Fibroblast of lung (primary cell): Measurements from ENCODE around the gene NOL9. TPM values are rescaled to one million over a fixed set of nuclear protein-coding genes. Genes with fewer than 3 reads are reported as not detected.

Source experiments
- DNase-seq, 2 donors: peaks; one replicate each; pipeline versions ENCODE4 v3.0.0 to v3.0.0-alpha.2; 2010; ENCODE audit warnings: low read depth in 2 of 2
- H2AFZ ChIP-seq: 2 replicates; pipeline ENCODE4 v1.5.1; 2012; ENCODE audit warnings: low read length, control low read depth, inconsistent platforms
- H3K27ac ChIP-seq: 2 replicates; pipeline ENCODE4 v1.5.1; 2011; ENCODE audit warnings: low read length, control low read depth; ENCODE audit not compliant: insufficient read depth
- H3K27me3 ChIP-seq: 2 replicates; pipeline ENCODE4 v1.5.1; 2011; ENCODE audit warnings: mild to moderate bottlenecking, low read length; ENCODE audit not compliant: control insufficient read depth, insufficient read depth
- H3K36me3 ChIP-seq: 2 replicates; pipeline ENCODE4 v1.5.1; 2011; ENCODE audit warnings: low read length; ENCODE audit not compliant: control insufficient read depth, insufficient read depth
- H3K4me1 ChIP-seq: 2 replicates; pipeline ENCODE4 v1.5.1; 2011; ENCODE audit warnings: low read length; ENCODE audit not compliant: control insufficient read depth, insufficient read depth; ENCODE audit errors: extremely low read depth
- H3K4me2 ChIP-seq: 2 replicates; pipeline ENCODE4 v1.5.1; 2011; ENCODE audit warnings: low read length, control low read depth; ENCODE audit not compliant: insufficient read depth; ENCODE audit errors: extremely low read depth
- H3K4me3 ChIP-seq, 4 experiments: fragments of 200-600 bp in 1 of 4; sonication (generic) in 1 of 4; replicated peaks in 1 of 4; 2 replicates each; pipeline ENCODE4 v1.5.1; 2011 to 2016; ENCODE audit warnings: low read length in 4 of 4, low read depth in 3 of 4, mild to moderate bottlenecking in 3 of 4, control low read depth in 2 of 4, inconsistent platforms in 1 of 4, mixed read lengths in 1 of 4; ENCODE audit not compliant: insufficient read depth in 1 of 4; ENCODE audit errors: control extremely low read depth in 1 of 4
- H3K79me2 ChIP-seq: 2 replicates; pipeline ENCODE4 v1.5.1; 2012; ENCODE audit warnings: mild to moderate bottlenecking, low read length, inconsistent platforms; ENCODE audit not compliant: control insufficient read depth, insufficient read depth
- H3K9ac ChIP-seq: 2 replicates; pipeline ENCODE4 v1.5.1; 2011; ENCODE audit warnings: mild to moderate bottlenecking, low read length, control low read depth; ENCODE audit not compliant: insufficient read depth
- H3K9me3 ChIP-seq: 2 replicates; pipeline ENCODE4 v1.5.1; 2012; ENCODE audit warnings: low read depth, low read length; ENCODE audit not compliant: control insufficient read depth, insufficient read depth
- H4K20me1 ChIP-seq: 2 replicates; pipeline ENCODE4 v1.5.1; 2011; ENCODE audit warnings: low read length; ENCODE audit not compliant: control insufficient read depth, insufficient read depth; ENCODE audit errors: extremely low read depth
- CTCF ChIP-seq, 2 donors: IDR thresholded peaks in 1 of 2; conservative IDR thresholded peaks in 1 of 2; 1 replicate in 1 of 2; 2 replicates in 1 of 2; pipeline ENCODE4 v1.5.1; 2011 to 2012; ENCODE audit warnings: low read length in 2 of 2, control low read depth in 1 of 2, inconsistent platforms in 1 of 2, low read depth in 1 of 2, mild to moderate bottlenecking in 1 of 2
- EZH2 ChIP-seq: IDR thresholded peaks from 2 replicates; pipeline ENCODE4 v1.5.1; 2012; ENCODE audit warnings: low read length, control low read depth, mild to moderate bottlenecking; ENCODE audit errors: missing control alignments
- polyA plus RNA-seq, 2 donors: library from polyadenylated mRNA; depleted of rRNA in 1 of 2; stranded (reverse) in 1 of 2; unstranded in 1 of 2; fragments of >200 nt; gene quantifications; 2 replicates each; pipeline ENCODE4 v1.2.1, GENCODE V29; 2011 to 2012; ENCODE audit warnings: missing spikeins in 1 of 2
- total RNA-seq: library from RNA; depleted of rRNA; stranded (reverse); fragments of >200 nt; gene quantifications from 2 replicates; pipeline ENCODE4 v1.2.1, GENCODE V29; 2014

The NOL9 gene
- total and polyA plus RNA-seq, 2 donors (not counting 1 experiment from before 2014, with no cell fraction given): 17.5 to 19.0 TPM

- peaks cover 2% of the 10 kb centered on the region for H3K36me3 ChIP-seq
- H3K4me3 ChIP-seq: no peak overlapping the region
- H3K4me1 ChIP-seq: peaks cover 12% of the 10 kb centered on the region
- DNase-seq: no peak
- TF ChIP-seq CTCF (conservative IDR thresholded peaks at IDR 0.05 in 1 of 2, IDR thresholded peaks at IDR 0.05 in 1 of 2; ENCODE audit: low read depth in 1 of 2, low read length in 2 of 2) (no peak), EZH2 (no peak)
- H3K79me2 ChIP-seq: peaks cover 6% of the 10 kb centered on the region
- no peak overlapping the region for H3K27ac ChIP-seq
- H3K9me3 ChIP-seq: no peaks in the 10 kb centered on the region
- no peaks in the 10 kb centered on the region for H3K27me3 ChIP-seq
- no peaks in the 10 kb centered on the region for H4K20me1 ChIP-seq
- no peak overlapping the region for H3K4me2 ChIP-seq
- H3K9ac ChIP-seq: no peak overlapping the region
- no peak overlapping the region for H2AFZ ChIP-seq
Measured at GRCh38 chr1:6582370-6582769, 28.1 kb upstream of the NOL9 start.

GRCh38 chr1:6581561-6582305 is 27.4 kb upstream of the NOL9 start:
- Histone ChIP-seq H3K36me3 (peaks cover 2% of the 10 kb centered on the region), H3K4me3 (no peak overlapping the region), H3K4me2 (no peak overlapping the region), H2AFZ (no peak overlapping the region), H3K9me3 (no peaks in the 10 kb centered on the region), H3K9ac (no peak overlapping the region), H4K20me1 (no peaks in the 10 kb centered on the region), H3K27me3 (no peaks in the 10 kb centered on the region), H3K4me1 (peaks cover 12% of the 10 kb centered on the region), H3K27ac (no peak overlapping the region), H3K79me2 (peaks cover 6% of the 10 kb centered on the region)
- DNase-seq: peak in 1 of 2 donors; percentile 45
- no peak for TF ChIP-seq EZH2
- TF ChIP-seq CTCF (conservative IDR thresholded peaks at IDR 0.05 in 1 of 2, IDR thresholded peaks at IDR 0.05 in 1 of 2; ENCODE audit: low read depth in 1 of 2, low read length in 2 of 2): no peak

GRCh38 chr1:6580593-6581409 is 26.5 kb upstream of the NOL9 start:
- no peaks in the 10 kb centered on the region for H4K20me1 ChIP-seq
- peaks cover 2% of the 10 kb centered on the region for H3K36me3 ChIP-seq
- H2AFZ ChIP-seq: peak overlapping the region; percentile 7
- peak overlapping the region; percentile 85 for H3K9ac ChIP-seq
- no peaks in the 10 kb centered on the region for H3K9me3 ChIP-seq
- H3K4me3 ChIP-seq: peak overlapping the region; percentile 57 to 86 (median 70)
- H3K79me2 ChIP-seq: peaks cover 6% of the 10 kb centered on the region
- no peaks in the 10 kb centered on the region for H3K27me3 ChIP-seq
- no peak for TF ChIP-seq EZH2
- peak in 1 of 2 donors; percentile 1 for TF ChIP-seq CTCF (conservative IDR thresholded peaks at IDR 0.05 in 1 of 2, IDR thresholded peaks at IDR 0.05 in 1 of 2; ENCODE audit: low read depth in 1 of 2, low read length in 2 of 2)
- H3K4me2 ChIP-seq: peak overlapping the region; percentile 96
- peaks cover 12% of the 10 kb centered on the region for H3K4me1 ChIP-seq
- DNase-seq: no peak
- peak overlapping the region; percentile 82 for H3K27ac ChIP-seq
